GM12875 (cell line): Measurements from ENCODE around the gene GNB4.
A peak's percentile ranks its signal among the peaks of the same experiment; 100 is the strongest.

Experiments used
- H3K4me3 ChIP-seq: one replicate; pipeline ENCODE4 v1.5.1; 2011; ENCODE audit warnings: low read depth, low read length, control low read depth
- CTCF ChIP-seq: IDR thresholded peaks from 2 replicates; pipeline ENCODE4 v1.5.1; 2011; ENCODE audit warnings: low read depth, mild to moderate bottlenecking, control low read depth, inconsistent platforms, low read length, moderate library complexity, borderline replicate concordance; ENCODE audit not compliant: insufficient read depth

GNB4 gene

GRCh38 chr3:179453967-179454366 lies 2.7 kb upstream of the GNB4 start:
- no peak overlapping the region for H3K4me3 ChIP-seq
- TF ChIP-seq CTCF = no peak

DNA sequence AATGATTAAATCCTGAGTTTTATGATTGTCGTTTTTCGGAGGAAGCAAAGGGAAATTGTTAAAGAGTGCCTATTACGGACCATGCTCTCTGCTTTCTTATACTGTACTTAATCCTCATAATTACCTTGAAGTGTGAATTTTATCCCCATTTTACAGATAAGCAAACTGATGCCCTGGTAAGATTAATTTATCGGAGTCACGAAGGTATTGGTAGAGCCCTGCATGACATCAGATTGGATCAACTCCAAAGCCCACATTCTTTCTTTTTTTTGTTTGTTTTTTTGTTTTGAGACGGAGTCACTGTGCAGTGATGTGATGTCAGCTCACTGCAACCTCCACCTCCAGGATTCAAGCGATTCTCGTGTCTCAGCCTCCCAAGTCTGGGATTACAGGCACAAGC lies 1.6 kb upstream of the GNB4 start:
- TF ChIP-seq CTCF = no peak
- H3K4me3 ChIP-seq = no peak overlapping the region

- H3K4me3 ChIP-seq = no peak overlapping the region
- no peak for TF ChIP-seq CTCF
These were observed 900 bp upstream of the GNB4 start for GRCh38 chr3:179452176-179452564.

- TF ChIP-seq CTCF = no peak
- peak overlapping the region; percentile 82 for H3K4me3 ChIP-seq
These were observed 387 bp downstream of the GNB4 start for GRCh38 chr3:179450901-179451264.

DNA sequence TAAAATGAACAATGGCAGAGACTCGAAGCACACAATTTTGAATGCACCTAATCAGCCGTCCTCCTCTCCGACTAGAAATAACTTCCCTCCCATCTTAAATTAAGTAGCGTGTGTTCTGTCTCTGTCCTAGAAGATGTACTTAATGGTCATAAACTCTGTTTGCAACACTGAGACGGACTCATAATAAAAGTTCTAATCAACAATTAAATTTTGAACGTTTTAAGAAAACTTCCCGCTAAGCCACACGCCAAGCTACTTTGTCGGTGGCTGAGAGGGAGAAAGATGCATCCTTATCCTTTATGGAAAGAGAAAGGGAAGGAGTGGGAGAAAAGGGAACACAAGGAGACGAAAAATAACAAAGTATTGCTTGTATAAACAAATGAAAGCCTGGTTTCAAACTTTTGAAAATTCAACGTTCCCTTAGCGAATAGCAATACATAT lies 989 bp downstream of the GNB4 start:
- H3K4me3 ChIP-seq = peak overlapping the region; percentile 82
- no peak for TF ChIP-seq CTCF

DNA sequence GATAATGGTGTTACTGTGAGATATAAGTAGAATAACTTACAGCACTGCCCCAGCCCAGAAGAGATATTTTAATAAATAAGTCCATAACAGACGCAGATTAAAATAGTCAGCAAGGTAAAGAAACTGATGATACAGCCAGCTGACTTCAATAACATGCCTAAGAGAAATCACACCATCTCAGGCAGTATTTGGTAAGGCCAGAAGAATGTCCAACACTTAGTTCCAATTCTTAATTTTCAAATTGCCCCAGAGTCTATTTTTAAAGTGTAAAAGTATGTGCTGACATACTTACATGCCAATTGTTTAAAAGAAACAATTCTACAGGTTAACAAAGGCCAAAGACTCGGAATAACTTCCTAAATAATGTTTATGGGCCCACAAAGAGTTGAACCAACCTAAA lies 1.6 kb downstream of the GNB4 start:
- H3K4me3 ChIP-seq = no peak overlapping the region

GRCh38 chr3:179447251-179447650 lies 4.0 kb downstream of the GNB4 start:
- no peak overlapping the region for H3K4me3 ChIP-seq
- no peak for TF ChIP-seq CTCF

More for the DNA sequence above, 1.6 kb downstream of the GNB4 start:
- no peak for TF ChIP-seq CTCF
